Fibroblast of lung (primary cell): Measurements from ENCODE around the gene ZNF385A. TPM values are rescaled to one million over a fixed set of nuclear protein-coding genes. Genes with fewer than 3 reads are reported as not detected.

Source experiments
- DNase-seq, 2 donors: peaks; one replicate each; pipeline versions ENCODE4 v3.0.0 to v3.0.0-alpha.2; 2010; ENCODE audit warnings: low read depth in 2 of 2
- H2AFZ ChIP-seq: 2 replicates; pipeline ENCODE4 v1.5.1; 2012; ENCODE audit warnings: low read length, control low read depth, inconsistent platforms
- H3K27ac ChIP-seq: 2 replicates; pipeline ENCODE4 v1.5.1; 2011; ENCODE audit warnings: low read length, control low read depth; ENCODE audit not compliant: insufficient read depth
- H3K27me3 ChIP-seq: 2 replicates; pipeline ENCODE4 v1.5.1; 2011; ENCODE audit warnings: mild to moderate bottlenecking, low read length; ENCODE audit not compliant: control insufficient read depth, insufficient read depth
- H3K36me3 ChIP-seq: 2 replicates; pipeline ENCODE4 v1.5.1; 2011; ENCODE audit warnings: low read length; ENCODE audit not compliant: control insufficient read depth, insufficient read depth
- H3K4me1 ChIP-seq: 2 replicates; pipeline ENCODE4 v1.5.1; 2011; ENCODE audit warnings: low read length; ENCODE audit not compliant: control insufficient read depth, insufficient read depth; ENCODE audit errors: extremely low read depth
- H3K4me2 ChIP-seq: 2 replicates; pipeline ENCODE4 v1.5.1; 2011; ENCODE audit warnings: low read length, control low read depth; ENCODE audit not compliant: insufficient read depth; ENCODE audit errors: extremely low read depth
- H3K4me3 ChIP-seq, 4 experiments: fragments of 200-600 bp in 1 of 4; sonication (generic) in 1 of 4; replicated peaks in 1 of 4; 2 replicates each; pipeline ENCODE4 v1.5.1; 2011 to 2016; ENCODE audit warnings: low read length in 4 of 4, low read depth in 3 of 4, mild to moderate bottlenecking in 3 of 4, control low read depth in 2 of 4, inconsistent platforms in 1 of 4, mixed read lengths in 1 of 4; ENCODE audit not compliant: insufficient read depth in 1 of 4; ENCODE audit errors: control extremely low read depth in 1 of 4
- H3K79me2 ChIP-seq: 2 replicates; pipeline ENCODE4 v1.5.1; 2012; ENCODE audit warnings: mild to moderate bottlenecking, low read length, inconsistent platforms; ENCODE audit not compliant: control insufficient read depth, insufficient read depth
- H3K9ac ChIP-seq: 2 replicates; pipeline ENCODE4 v1.5.1; 2011; ENCODE audit warnings: mild to moderate bottlenecking, low read length, control low read depth; ENCODE audit not compliant: insufficient read depth
- H3K9me3 ChIP-seq: 2 replicates; pipeline ENCODE4 v1.5.1; 2012; ENCODE audit warnings: low read depth, low read length; ENCODE audit not compliant: control insufficient read depth, insufficient read depth
- H4K20me1 ChIP-seq: 2 replicates; pipeline ENCODE4 v1.5.1; 2011; ENCODE audit warnings: low read length; ENCODE audit not compliant: control insufficient read depth, insufficient read depth; ENCODE audit errors: extremely low read depth
- CTCF ChIP-seq, 2 donors: IDR thresholded peaks in 1 of 2; conservative IDR thresholded peaks in 1 of 2; 1 replicate in 1 of 2; 2 replicates in 1 of 2; pipeline ENCODE4 v1.5.1; 2011 to 2012; ENCODE audit warnings: low read length in 2 of 2, control low read depth in 1 of 2, inconsistent platforms in 1 of 2, low read depth in 1 of 2, mild to moderate bottlenecking in 1 of 2
- EZH2 ChIP-seq: IDR thresholded peaks from 2 replicates; pipeline ENCODE4 v1.5.1; 2012; ENCODE audit warnings: low read length, control low read depth, mild to moderate bottlenecking; ENCODE audit errors: missing control alignments
- polyA plus RNA-seq, 2 donors: library from polyadenylated mRNA; depleted of rRNA in 1 of 2; stranded (reverse) in 1 of 2; unstranded in 1 of 2; fragments of >200 nt; gene quantifications; 2 replicates each; pipeline ENCODE4 v1.2.1, GENCODE V29; 2011 to 2012; ENCODE audit warnings: missing spikeins in 1 of 2
- total RNA-seq: library from RNA; depleted of rRNA; stranded (reverse); fragments of >200 nt; gene quantifications from 2 replicates; pipeline ENCODE4 v1.2.1, GENCODE V29; 2014

Gene ZNF385A
- total and polyA plus RNA-seq, 2 donors (not counting 1 experiment from before 2014, with no cell fraction given), result 0.69 to 3.3 TPM

GRCh38 chr12:54401119-54401518 lies 16.6 kb upstream of the ZNF385A start:
- no peak overlapping the region for H3K27ac ChIP-seq
- TF ChIP-seq CTCF (conservative IDR thresholded peaks at IDR 0.05 in 1 of 2, IDR thresholded peaks at IDR 0.05 in 1 of 2; ENCODE audit: low read depth in 1 of 2, low read length in 2 of 2) (no peak), EZH2 (no peak)
- H2AFZ ChIP-seq, result no peak overlapping the region
- peaks cover 4% of the 10 kb centered on the region for H3K79me2 ChIP-seq
- no peak overlapping the region for H3K4me3 ChIP-seq
- H3K9me3 ChIP-seq, result no peaks in the 10 kb centered on the region
- no peaks in the 10 kb centered on the region for H4K20me1 ChIP-seq
- H3K4me2 ChIP-seq, result no peak overlapping the region
- H3K9ac ChIP-seq, result no peak overlapping the region
- DNase-seq, result no peak
- no peaks in the 10 kb centered on the region for H3K4me1 ChIP-seq
- no peaks in the 10 kb centered on the region for H3K27me3 ChIP-seq
- H3K36me3 ChIP-seq, result peaks cover 69% of the 10 kb centered on the region

GRCh38 chr12:54398995-54399793 lies 14.7 kb upstream of the ZNF385A start:
- no peaks in the 10 kb centered on the region for H3K27me3 ChIP-seq
- no peaks in the 10 kb centered on the region for H3K9me3 ChIP-seq
- no peaks in the 10 kb centered on the region for H4K20me1 ChIP-seq
- H3K79me2 ChIP-seq, result peaks cover 3% of the 10 kb centered on the region
- peaks cover 58% of the 10 kb centered on the region for H3K36me3 ChIP-seq
- TF ChIP-seq EZH2 (no peak), CTCF (conservative IDR thresholded peaks at IDR 0.05 in 1 of 2, IDR thresholded peaks at IDR 0.05 in 1 of 2; ENCODE audit: low read depth in 1 of 2, low read length in 2 of 2) (peak; percentile 99 to 100)
- no peak overlapping the region for H3K4me3 ChIP-seq
- H3K9ac ChIP-seq, result no peak overlapping the region
- peak; percentile 67 to 84 for DNase-seq
- no peak overlapping the region for H3K4me2 ChIP-seq
- no peak overlapping the region for H2AFZ ChIP-seq
- no peak overlapping the region for H3K27ac ChIP-seq
- no peaks in the 10 kb centered on the region for H3K4me1 ChIP-seq

DNA sequence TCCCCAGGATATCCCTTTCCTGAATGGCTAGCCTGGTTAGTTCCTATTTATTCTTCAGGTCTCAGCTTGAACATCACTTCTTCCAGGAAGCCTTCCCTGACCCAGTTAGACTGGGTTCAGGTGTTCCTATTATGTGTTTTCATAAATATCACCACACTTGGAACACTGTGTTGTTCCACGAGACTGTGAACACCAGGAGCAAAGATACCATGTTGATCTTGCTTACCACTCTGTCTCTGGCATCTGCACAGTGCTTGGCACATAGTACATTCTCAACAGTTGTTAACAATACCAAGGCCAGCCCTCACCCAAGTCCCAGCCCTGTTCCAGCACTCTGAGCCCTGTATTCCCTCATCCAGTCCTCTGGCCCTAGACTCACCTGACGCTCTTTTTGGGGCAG lies 13.7 kb upstream of the ZNF385A start:
- TF ChIP-seq EZH2, result no peak
- no peak overlapping the region for H3K4me3 ChIP-seq
- H3K4me2 ChIP-seq, result no peak overlapping the region
- no peaks in the 10 kb centered on the region for H3K27me3 ChIP-seq
- H3K4me1 ChIP-seq, result no peaks in the 10 kb centered on the region
- no peak overlapping the region for H2AFZ ChIP-seq
- DNase-seq, result no peak
- H3K36me3 ChIP-seq, result peaks cover 49% of the 10 kb centered on the region
- no peak overlapping the region for H3K27ac ChIP-seq
- no peaks in the 10 kb centered on the region for H3K9me3 ChIP-seq
- no peaks in the 10 kb centered on the region for H4K20me1 ChIP-seq
- no peaks in the 10 kb centered on the region for H3K79me2 ChIP-seq
- no peak overlapping the region for H3K9ac ChIP-seq
